Endothelial cell of umbilical vein (primary cell): ENCODE measurements around the gene XYLT1. TPM values are rescaled to one million over a fixed set of nuclear protein-coding genes. Genes with fewer than 3 reads are reported as not detected.

Source experiments
- BruUV-seq: library from RNA; stranded (reverse); fragments of 400-500 nt; replicated peaks from 2 replicates; lab custom pipeline; 2021; lab: Mats Ljungman, UMichigan
- CTCF ChIA-PET: fragments of 300-600, 350-600 bp; sonication (Branson Sonifier 250); formaldehyde crosslinking; loops from one replicate; lab custom pipeline; 2021; ENCODE audit warnings: antibody characterized with exemption, inconsistent platforms; lab: Charles Lee
- POLR2A ChIA-PET: fragments of 300-600, 350-600 bp; sonication (Branson Sonifier 250); formaldehyde crosslinking; loops from one replicate; lab custom pipeline; 2021; ENCODE audit warnings: antibody characterized with exemption, inconsistent platforms; lab: Charles Lee
- DNase-seq: peaks from one replicate; pipeline ENCODE4 v3.0.0-alpha.2; 2011; ENCODE audit warnings: low read depth, low spot score
- FAIRE-seq: peaks from 2 replicates; lab custom pipeline; 2011; peaks lifted over from hg19 to GRCh38; lab: Jason Lieb, UNC
- H2AFZ ChIP-seq: 2 replicates; pipeline ENCODE4 v1.6.0; 2012; ENCODE audit warnings: low read depth, low read length, control low read depth, inconsistent platforms
- H3K27ac ChIP-seq: 2 replicates; pipeline ENCODE4 v1.5.1; 2011; ENCODE audit warnings: low read depth, mild to moderate bottlenecking, control low read depth, low read length, moderate library complexity; ENCODE audit not compliant: insufficient read depth
- H3K27me3 ChIP-seq, 2 experiments: 2 replicates each; pipeline versions ENCODE4 v1.6.0 to v1.6.1; 2011; ENCODE audit warnings: low read length in 2 of 2, mixed read lengths in 1 of 2; ENCODE audit not compliant: control insufficient read depth in 2 of 2, insufficient read depth in 2 of 2
- H3K36me3 ChIP-seq, 2 experiments: 2 replicates in 1 of 2; 3 replicates in 1 of 2; pipeline ENCODE4 v1.5.1; 2011; ENCODE audit warnings: low read length in 2 of 2, mild to moderate bottlenecking in 1 of 2, moderate library complexity in 1 of 2; ENCODE audit not compliant: control insufficient read depth in 2 of 2, insufficient read depth in 2 of 2; ENCODE audit errors: extremely low read depth in 1 of 2
- H3K4me1 ChIP-seq: 3 replicates; pipeline ENCODE4 v1.5.1; 2011; ENCODE audit warnings: mild to moderate bottlenecking, low read length; ENCODE audit not compliant: control insufficient read depth, insufficient read depth; ENCODE audit errors: extremely low read depth
- H3K4me2 ChIP-seq: 2 replicates; pipeline ENCODE4 v1.6.1; 2011; ENCODE audit warnings: low read length, control low read depth, mixed read lengths; ENCODE audit not compliant: insufficient read depth
- H3K4me3 ChIP-seq, 3 experiments: fragments of 200-600 bp in 1 of 3; sonication (generic), shearing (Covaris generic) in 1 of 3; replicated peaks in 1 of 3; 2 replicates each; pipeline ENCODE4 v1.5.1; 2011 to 2016; ENCODE audit warnings: control low read depth in 3 of 3, low read length in 3 of 3, mild to moderate bottlenecking in 2 of 3, inconsistent platforms in 1 of 3, low read depth in 1 of 3, moderate library complexity in 1 of 3; ENCODE audit not compliant: insufficient read depth in 1 of 3
- H3K79me2 ChIP-seq: 2 replicates; pipeline ENCODE4 v1.6.0; 2012; ENCODE audit warnings: low read length, inconsistent platforms; ENCODE audit not compliant: control insufficient read depth, insufficient read depth
- H3K9ac ChIP-seq: replicated peaks from 2 replicates; pipeline ENCODE3; 2011; ENCODE audit warnings: low read length, control low read depth; ENCODE audit not compliant: insufficient read depth; ENCODE audit errors: extremely low read depth
- H3K9me1 ChIP-seq: replicated peaks from 3 replicates; pipeline ENCODE4 v1.6.0; 2011; ENCODE audit warnings: mild to moderate bottlenecking, low read length; ENCODE audit not compliant: control insufficient read depth, insufficient read depth; ENCODE audit errors: extremely low read depth
- H3K9me3 ChIP-seq: replicated peaks from 2 replicates; pipeline ENCODE4 v1.5.1; 2012; ENCODE audit warnings: low read length, inconsistent platforms; ENCODE audit not compliant: control insufficient read depth, insufficient read depth
- H4K20me1 ChIP-seq: replicated peaks from 2 replicates; pipeline ENCODE3; 2011; ENCODE audit warnings: mild to moderate bottlenecking, low read length; ENCODE audit not compliant: control insufficient read depth, insufficient read depth; ENCODE audit errors: extremely low read depth
- EZH2 ChIP-seq: IDR thresholded peaks from 2 replicates; pipeline ENCODE4 v1.6.1; 2012; ENCODE audit warnings: borderline replicate concordance, low read depth, mild to moderate bottlenecking, moderate library complexity, low read length, inconsistent platforms; ENCODE audit not compliant: severe bottlenecking
- GATA2 ChIP-seq: IDR thresholded peaks from 2 replicates; pipeline ENCODE4 v1.7.0; 2011; ENCODE audit warnings: low read depth, mild to moderate bottlenecking, moderate library complexity, mixed read lengths, low read length; ENCODE audit not compliant: insufficient read length, insufficient read depth
- JUN ChIP-seq: IDR thresholded peaks from 2 replicates; pipeline ENCODE4 v1.6.1; 2011; ENCODE audit warnings: borderline replicate concordance, low read depth; ENCODE audit not compliant: insufficient read length, insufficient read depth
- MYC ChIP-seq: IDR thresholded peaks from one replicate; pipeline ENCODE4 v1.6.1; 2011; ENCODE audit warnings: mild to moderate bottlenecking, low read depth, low read length
- POLR2A ChIP-seq: IDR thresholded peaks from 2 replicates; pipeline ENCODE4 v1.6.1; 2012; ENCODE audit warnings: low read depth, mild to moderate bottlenecking, control low read depth, low read length
- POLR2AphosphoS5 ChIP-seq: IDR thresholded peaks from 2 replicates; pipeline ENCODE4 v1.6.1; 2012; ENCODE audit warnings: low read depth, mild to moderate bottlenecking, control low read depth, low read length, moderate library complexity; ENCODE audit not compliant: insufficient read depth
- dilution Hi-C: fragments of 300-500 bp; cut with MboI; formaldehyde crosslinking; loops from one replicate; pipeline ENCODE4 v1.15.0; 2019; ENCODE audit warnings: low sequenced_read_pairs; ENCODE audit not compliant: extremely low pct_ligation_motif_present
- intact Hi-C: fragments of 100-400 bp; cut with micrococcal nuclease; formaldehyde crosslinking; loops from one replicate; pipeline ENCODE4 v1.10.0; 2022
- polyA plus RNA-seq, 4 experiments: library from polyadenylated mRNA; depleted of rRNA in 3 of 4; stranded (reverse) in 3 of 4; unstranded in 1 of 4; fragments of >200 nt; gene quantifications; 2 replicates each; pipeline versions ENCODE4 v1.2.1 to v1.2.3, GENCODE V29; 2011 to 2012; ENCODE audit warnings: missing spikeins in 1 of 4
- total RNA-seq: library from RNA; stranded (reverse); gene quantifications from 2 replicates; pipeline ENCODE4 v1.2.3, GENCODE V29; 2021
- TF ChIP-seq, protein P1 (sequence below): IDR thresholded peaks from 2 replicates; pipeline ENCODE4 v1.6.1; 2011; ENCODE audit not compliant: insufficient read depth, insufficient read length
- TF ChIP-seq, protein P2 (sequence below), 2 donors: IDR thresholded peaks; 1 replicate in 1 of 2; 2 replicates in 1 of 2; pipeline ENCODE4 v1.5.1; 2011; ENCODE audit warnings: low read length in 2 of 2, mild to moderate bottlenecking in 2 of 2, moderate library complexity in 2 of 2, control low read depth in 1 of 2, inconsistent platforms in 1 of 2, low read depth in 1 of 2; ENCODE audit not compliant: insufficient read depth in 1 of 2; ENCODE audit errors: extremely low read depth in 1 of 2

The XYLT1 gene
- total and polyA plus RNA-seq, 2 donors (not counting 3 experiments of a cell fraction or from before 2014, with no cell fraction given) = 0.63 to 2.9 TPM

DNA sequence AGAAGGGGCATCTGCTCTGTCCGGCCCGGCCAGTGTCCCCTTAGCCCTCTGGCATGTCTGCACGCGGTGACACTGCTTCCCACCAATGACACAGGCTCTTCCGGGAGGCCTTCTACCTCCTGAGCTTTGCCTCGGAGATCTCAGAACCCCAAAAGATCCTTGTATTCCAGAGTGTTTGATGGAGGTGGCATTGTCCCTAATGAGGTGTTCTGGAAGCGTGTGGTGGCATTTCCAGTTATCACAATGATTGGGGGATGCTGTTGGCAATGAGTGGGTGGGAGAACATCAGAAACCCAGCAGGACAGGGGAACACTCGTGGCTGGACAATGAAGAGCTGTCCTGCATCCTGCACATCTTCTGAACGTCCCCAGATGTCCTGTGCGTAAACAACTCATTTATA is 198.0 kb downstream of the XYLT1 start:
- POLR2A ChIA-PET = no interaction called here
- no peak for FAIRE-seq
- Histone ChIP-seq H3K4me1 (no peaks in the 10 kb centered on the region), H3K36me3 (no peaks in the 10 kb centered on the region), H3K4me2 (no peak overlapping the region), H2AFZ (no peak overlapping the region), H3K79me2 (no peaks in the 10 kb centered on the region), H3K27ac (no peak overlapping the region), H3K9me3 (no peaks in the 10 kb centered on the region), H4K20me1 (no peaks in the 10 kb centered on the region), H3K4me3 (no peak overlapping the region), H3K27me3 (no peaks in the 10 kb centered on the region), H3K9ac (no peak overlapping the region), H3K9me1 (no peaks in the 10 kb centered on the region)
- TF ChIP-seq, protein P1, sequence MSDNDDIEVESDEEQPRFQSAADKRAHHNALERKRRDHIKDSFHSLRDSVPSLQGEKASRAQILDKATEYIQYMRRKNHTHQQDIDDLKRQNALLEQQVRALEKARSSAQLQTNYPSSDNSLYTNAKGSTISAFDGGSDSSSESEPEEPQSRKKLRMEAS = no peak
- no peak for TF ChIP-seq MYC
- no peak for TF ChIP-seq GATA2
- no peak for TF ChIP-seq JUN
- no peak for DNase-seq
- CTCF ChIA-PET = interaction anchor here (0.7 kb wide), 1 partner anchor 469 kb away, joined by 3 read pairs; no protein-coding TSS in a partner anchor
- dilution Hi-C loops (no loop called here), intact Hi-C loops (no loop called here)
- no TSS peak for BruUV-seq

DNA sequence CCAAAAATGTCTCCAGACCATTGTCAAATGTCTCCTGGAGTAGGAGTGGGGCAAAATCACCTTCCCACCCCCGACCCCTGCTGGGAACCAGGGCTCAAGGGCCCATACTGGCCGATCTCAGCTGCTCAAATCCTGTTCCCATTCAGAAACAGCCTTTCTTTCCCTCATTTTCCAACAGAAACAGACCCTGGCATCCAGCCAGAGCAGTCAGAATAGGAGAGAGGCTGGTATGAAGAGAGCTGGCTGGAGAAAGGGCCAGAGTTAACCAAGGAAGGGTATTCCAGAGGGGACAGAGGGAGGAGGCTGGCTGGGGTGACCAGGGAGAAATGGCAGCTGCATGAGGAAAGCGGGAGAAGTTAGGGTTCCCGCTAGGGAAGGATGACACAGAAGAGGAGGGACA is 199.1 kb downstream of the XYLT1 start:
- Histone ChIP-seq H3K27ac (no peak overlapping the region), H3K9me1 (no peaks in the 10 kb centered on the region), H3K4me2 (no peak overlapping the region), H3K9ac (no peak overlapping the region), H3K36me3 (no peaks in the 10 kb centered on the region), H3K9me3 (peaks cover 2% of the 10 kb centered on the region), H3K79me2 (no peaks in the 10 kb centered on the region), H4K20me1 (no peaks in the 10 kb centered on the region), H3K4me1 (no peaks in the 10 kb centered on the region), H3K4me3 (no peak overlapping the region), H2AFZ (no peak overlapping the region), H3K27me3 (no peaks in the 10 kb centered on the region)
- TF ChIP-seq MYC (no peak), EZH2 (no peak), POLR2A (no peak), GATA2 (no peak), POLR2AphosphoS5 (no peak)
- TF ChIP-seq, protein P1 = no peak
- TF ChIP-seq, protein P2, sequence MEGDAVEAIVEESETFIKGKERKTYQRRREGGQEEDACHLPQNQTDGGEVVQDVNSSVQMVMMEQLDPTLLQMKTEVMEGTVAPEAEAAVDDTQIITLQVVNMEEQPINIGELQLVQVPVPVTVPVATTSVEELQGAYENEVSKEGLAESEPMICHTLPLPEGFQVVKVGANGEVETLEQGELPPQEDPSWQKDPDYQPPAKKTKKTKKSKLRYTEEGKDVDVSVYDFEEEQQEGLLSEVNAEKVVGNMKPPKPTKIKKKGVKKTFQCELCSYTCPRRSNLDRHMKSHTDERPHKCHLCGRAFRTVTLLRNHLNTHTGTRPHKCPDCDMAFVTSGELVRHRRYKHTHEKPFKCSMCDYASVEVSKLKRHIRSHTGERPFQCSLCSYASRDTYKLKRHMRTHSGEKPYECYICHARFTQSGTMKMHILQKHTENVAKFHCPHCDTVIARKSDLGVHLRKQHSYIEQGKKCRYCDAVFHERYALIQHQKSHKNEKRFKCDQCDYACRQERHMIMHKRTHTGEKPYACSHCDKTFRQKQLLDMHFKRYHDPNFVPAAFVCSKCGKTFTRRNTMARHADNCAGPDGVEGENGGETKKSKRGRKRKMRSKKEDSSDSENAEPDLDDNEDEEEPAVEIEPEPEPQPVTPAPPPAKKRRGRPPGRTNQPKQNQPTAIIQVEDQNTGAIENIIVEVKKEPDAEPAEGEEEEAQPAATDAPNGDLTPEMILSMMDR (IDR thresholded peaks at IDR 0.05; ENCODE audit: extremely low read depth in 1 of 2, insufficient read depth in 1 of 2, low read depth in 1 of 2, low read length in 2 of 2) = no peak
- DNase-seq (no peak), FAIRE-seq (no peak)
- ChIA-PET POLR2A (no interaction called here), CTCF (no interaction called here)
- dilution Hi-C loops (no loop called here), intact Hi-C loops (no loop called here)
- no TSS peak for BruUV-seq
